HepG2 (cell line): ENCODE data around the gene ADIPOR1. TPM values are rescaled to one million over a fixed set of nuclear protein-coding genes. Genes with fewer than 3 reads are reported as not detected.
A peak's percentile ranks its signal among the peaks of the same experiment; 100 is the strongest.

Source experiments
- KLF11 ChIP-seq: IDR thresholded peaks from 2 replicates; pipeline ENCODE4 v1.6.1; 2016; ENCODE audit warnings: missing compliant biosample characterization
- KMT2B ChIP-seq: IDR thresholded peaks from 2 replicates; pipeline ENCODE4 v1.6.1; 2016; ENCODE audit warnings: missing genetic modification reagents, missing compliant biosample characterization
- MIXL1 ChIP-seq: IDR thresholded peaks from 2 replicates; pipeline ENCODE4 v1.6.1; 2016
- PHF20 ChIP-seq: sonication (generic); formaldehyde crosslinking; IDR thresholded peaks from 2 replicates; pipeline ENCODE4 v1.5.0; 2020; ENCODE audit warnings: mild to moderate bottlenecking, missing genetic modification reagents
- PITX1 ChIP-seq: sonication (generic); formaldehyde crosslinking; IDR thresholded peaks from 2 replicates; pipeline ENCODE4 v1.5.1; 2020; ENCODE audit warnings: mild to moderate bottlenecking, missing genetic modification reagents
- POGZ ChIP-seq: sonication (generic); formaldehyde crosslinking; IDR thresholded peaks from 2 replicates; pipeline ENCODE4 v1.4.0; 2020; ENCODE audit warnings: mild to moderate bottlenecking, missing genetic modification reagents
- ZNF317 ChIP-seq: sonication (generic); formaldehyde crosslinking; IDR thresholded peaks from 2 replicates; pipeline ENCODE4 v1.5.0; 2020; ENCODE audit warnings: mild to moderate bottlenecking, missing genetic modification reagents
- ZNF383 ChIP-seq: sonication (generic); formaldehyde crosslinking; IDR thresholded peaks from 2 replicates; pipeline ENCODE4 v1.4.0; 2020; ENCODE audit warnings: missing genetic modification reagents, mild to moderate bottlenecking, borderline replicate concordance
- ZNF430 ChIP-seq: sonication (generic); formaldehyde crosslinking; IDR thresholded peaks from 2 replicates; pipeline ENCODE4 v1.9.0; 2021; ENCODE audit warnings: mild to moderate bottlenecking, missing genetic modification reagents
- ZSCAN20 ChIP-seq: sonication (generic); formaldehyde crosslinking; IDR thresholded peaks from 2 replicates; pipeline ENCODE4 v1.4.0; 2020; ENCODE audit warnings: missing genetic modification reagents, mild to moderate bottlenecking, borderline replicate concordance
- polyA plus RNA-seq, 8 experiments: library from polyadenylated mRNA; depleted of rRNA in 3 of 8; stranded (reverse) in 7 of 8; unstranded in 1 of 8; fragments of >200 nt; fragmentation: Illumina TruSeq in 4 of 8; extraction: Trizol in 4 of 8; gene quantifications; 2 replicates each; pipeline versions ENCODE4 v1.2.1 to v1.2.3, GENCODE V29; 2011 to 2016; ENCODE audit warnings: low read depth in 4 of 8, missing spikeins in 1 of 8, mixed read lengths in 1 of 8; ENCODE audit not compliant: insufficient read depth in 1 of 8
- total RNA-seq, 5 experiments: library from RNA; depleted of rRNA; stranded (reverse); fragments of >200 nt; fragmentation: Illumina TruSeq; extraction: Trizol; gene quantifications; 2 replicates each; pipeline ENCODE4 v1.2.3, GENCODE V29; 2016; ENCODE audit warnings: low read depth in 1 of 5
- TF ChIP-seq, protein P1 (sequence below): IDR thresholded peaks from 2 replicates; pipeline ENCODE4 v1.6.1; 2016; ENCODE audit warnings: missing compliant biosample characterization, missing genetic modification reagents, borderline replicate concordance
- TF ChIP-seq, protein P2 (sequence below): sonication (generic); formaldehyde crosslinking; IDR thresholded peaks from 2 replicates; pipeline ENCODE4 v1.9.0; 2021; ENCODE audit warnings: mild to moderate bottlenecking, missing genetic modification reagents
- TF ChIP-seq, protein P3 (sequence below): sonication (generic); formaldehyde crosslinking; IDR thresholded peaks from 2 replicates; pipeline ENCODE4 v1.5.0; 2020; ENCODE audit warnings: missing genetic modification reagents

Gene ADIPOR1
- total and polyA plus RNA-seq, 2 of the 13 experiments (the other 11 are each of a cell fraction or from before 2014, with no cell fraction given): 60.0 to 141 TPM

DNA sequence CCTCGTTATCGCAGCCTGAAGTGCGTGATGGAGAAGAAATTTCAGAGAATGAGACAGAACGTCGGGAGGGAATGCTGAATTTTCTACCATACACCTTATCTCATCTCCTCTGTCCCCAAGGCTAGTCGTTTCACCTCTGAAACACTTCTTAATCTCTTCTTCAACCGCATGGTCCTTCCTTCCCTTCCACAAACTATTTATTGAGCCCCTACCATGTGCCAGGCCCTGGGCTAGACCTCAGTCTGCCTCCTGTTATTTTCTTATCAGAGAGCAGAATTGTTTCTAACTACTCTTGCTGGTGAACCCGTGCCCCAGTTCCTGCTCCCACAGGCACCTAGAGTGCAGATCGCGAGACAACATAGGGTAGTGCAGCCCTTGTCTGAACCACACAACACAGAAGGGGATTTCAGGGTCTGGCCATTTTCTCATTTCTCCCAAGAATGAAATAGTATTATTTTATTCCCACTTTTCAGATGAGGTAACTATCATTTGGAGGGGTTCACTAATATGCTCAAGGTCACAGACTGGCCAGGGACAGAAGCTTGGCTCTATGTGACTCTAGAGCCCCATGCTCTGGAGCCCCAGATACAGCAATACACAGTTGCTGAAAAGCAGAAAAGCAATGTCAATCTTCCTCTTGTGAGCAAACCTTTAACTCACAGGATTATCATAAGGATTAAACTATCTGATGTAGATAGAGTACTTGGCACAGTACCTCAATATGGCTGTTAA lies 598 bp upstream of the ADIPOR1 start (continued):
- TF ChIP-seq ZNF383 (CRISPR knock-in tag): no peak
- TF ChIP-seq POGZ: peak; percentile 7; the same call in 1 of the 2 replicates
- TF ChIP-seq MIXL1 (CRISPR knock-in tag): 0 out of 2 replicates have a peak, but pooled peaks have one; percentile 1
- no peak for TF ChIP-seq ZSCAN20 (CRISPR knock-in tag)
- 0 out of 2 replicates have a peak, but pooled peaks have one; percentile 6 for TF ChIP-seq KMT2B
- TF ChIP-seq ZNF317 (CRISPR knock-in tag): no peak
- 0 out of 2 replicates have a peak, but pooled peaks have one; percentile 5 for TF ChIP-seq KLF11
- peak; percentile 39; the same call in 1 of the 2 replicates for TF ChIP-seq PITX1 (CRISPR knock-in tag)
- TF ChIP-seq, protein P1, sequence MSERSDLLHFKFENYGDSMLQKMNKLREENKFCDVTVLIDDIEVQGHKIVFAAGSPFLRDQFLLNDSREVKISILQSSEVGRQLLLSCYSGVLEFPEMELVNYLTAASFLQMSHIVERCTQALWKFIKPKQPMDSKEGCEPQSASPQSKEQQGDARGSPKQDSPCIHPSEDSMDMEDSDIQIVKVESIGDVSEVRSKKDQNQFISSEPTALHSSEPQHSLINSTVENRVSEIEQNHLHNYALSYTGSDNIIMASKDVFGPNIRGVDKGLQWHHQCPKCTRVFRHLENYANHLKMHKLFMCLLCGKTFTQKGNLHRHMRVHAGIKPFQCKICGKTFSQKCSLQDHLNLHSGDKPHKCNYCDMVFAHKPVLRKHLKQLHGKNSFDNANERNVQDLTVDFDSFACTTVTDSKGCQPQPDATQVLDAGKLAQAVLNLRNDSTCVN (CRISPR knock-in tag): peak; percentile 96
- peak; percentile 24; the same call in 1 of the 2 replicates for TF ChIP-seq ZNF430 (CRISPR knock-in tag)
- TF ChIP-seq, protein P2, sequence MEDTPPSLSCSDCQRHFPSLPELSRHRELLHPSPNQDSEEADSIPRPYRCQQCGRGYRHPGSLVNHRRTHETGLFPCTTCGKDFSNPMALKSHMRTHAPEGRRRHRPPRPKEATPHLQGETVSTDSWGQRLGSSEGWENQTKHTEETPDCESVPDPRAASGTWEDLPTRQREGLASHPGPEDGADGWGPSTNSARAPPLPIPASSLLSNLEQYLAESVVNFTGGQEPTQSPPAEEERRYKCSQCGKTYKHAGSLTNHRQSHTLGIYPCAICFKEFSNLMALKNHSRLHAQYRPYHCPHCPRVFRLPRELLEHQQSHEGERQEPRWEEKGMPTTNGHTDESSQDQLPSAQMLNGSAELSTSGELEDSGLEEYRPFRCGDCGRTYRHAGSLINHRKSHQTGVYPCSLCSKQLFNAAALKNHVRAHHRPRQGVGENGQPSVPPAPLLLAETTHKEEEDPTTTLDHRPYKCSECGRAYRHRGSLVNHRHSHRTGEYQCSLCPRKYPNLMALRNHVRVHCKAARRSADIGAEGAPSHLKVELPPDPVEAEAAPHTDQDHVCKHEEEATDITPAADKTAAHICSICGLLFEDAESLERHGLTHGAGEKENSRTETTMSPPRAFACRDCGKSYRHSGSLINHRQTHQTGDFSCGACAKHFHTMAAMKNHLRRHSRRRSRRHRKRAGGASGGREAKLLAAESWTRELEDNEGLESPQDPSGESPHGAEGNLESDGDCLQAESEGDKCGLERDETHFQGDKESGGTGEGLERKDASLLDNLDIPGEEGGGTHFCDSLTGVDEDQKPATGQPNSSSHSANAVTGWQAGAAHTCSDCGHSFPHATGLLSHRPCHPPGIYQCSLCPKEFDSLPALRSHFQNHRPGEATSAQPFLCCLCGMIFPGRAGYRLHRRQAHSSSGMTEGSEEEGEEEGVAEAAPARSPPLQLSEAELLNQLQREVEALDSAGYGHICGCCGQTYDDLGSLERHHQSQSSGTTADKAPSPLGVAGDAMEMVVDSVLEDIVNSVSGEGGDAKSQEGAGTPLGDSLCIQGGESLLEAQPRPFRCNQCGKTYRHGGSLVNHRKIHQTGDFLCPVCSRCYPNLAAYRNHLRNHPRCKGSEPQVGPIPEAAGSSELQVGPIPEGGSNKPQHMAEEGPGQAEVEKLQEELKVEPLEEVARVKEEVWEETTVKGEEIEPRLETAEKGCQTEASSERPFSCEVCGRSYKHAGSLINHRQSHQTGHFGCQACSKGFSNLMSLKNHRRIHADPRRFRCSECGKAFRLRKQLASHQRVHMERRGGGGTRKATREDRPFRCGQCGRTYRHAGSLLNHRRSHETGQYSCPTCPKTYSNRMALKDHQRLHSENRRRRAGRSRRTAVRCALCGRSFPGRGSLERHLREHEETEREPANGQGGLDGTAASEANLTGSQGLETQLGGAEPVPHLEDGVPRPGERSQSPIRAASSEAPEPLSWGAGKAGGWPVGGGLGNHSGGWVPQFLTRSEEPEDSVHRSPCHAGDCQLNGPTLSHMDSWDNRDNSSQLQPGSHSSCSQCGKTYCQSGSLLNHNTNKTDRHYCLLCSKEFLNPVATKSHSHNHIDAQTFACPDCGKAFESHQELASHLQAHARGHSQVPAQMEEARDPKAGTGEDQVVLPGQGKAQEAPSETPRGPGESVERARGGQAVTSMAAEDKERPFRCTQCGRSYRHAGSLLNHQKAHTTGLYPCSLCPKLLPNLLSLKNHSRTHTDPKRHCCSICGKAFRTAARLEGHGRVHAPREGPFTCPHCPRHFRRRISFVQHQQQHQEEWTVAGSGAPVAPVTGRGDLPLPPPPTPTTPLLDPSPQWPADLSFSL (CRISPR knock-in tag): 0 out of 2 replicates have a peak, but pooled peaks have one; percentile 41
- 0 out of 2 replicates have a peak, but pooled peaks have one; percentile 1 for TF ChIP-seq PHF20 (CRISPR knock-in tag)
- TF ChIP-seq, protein P3, sequence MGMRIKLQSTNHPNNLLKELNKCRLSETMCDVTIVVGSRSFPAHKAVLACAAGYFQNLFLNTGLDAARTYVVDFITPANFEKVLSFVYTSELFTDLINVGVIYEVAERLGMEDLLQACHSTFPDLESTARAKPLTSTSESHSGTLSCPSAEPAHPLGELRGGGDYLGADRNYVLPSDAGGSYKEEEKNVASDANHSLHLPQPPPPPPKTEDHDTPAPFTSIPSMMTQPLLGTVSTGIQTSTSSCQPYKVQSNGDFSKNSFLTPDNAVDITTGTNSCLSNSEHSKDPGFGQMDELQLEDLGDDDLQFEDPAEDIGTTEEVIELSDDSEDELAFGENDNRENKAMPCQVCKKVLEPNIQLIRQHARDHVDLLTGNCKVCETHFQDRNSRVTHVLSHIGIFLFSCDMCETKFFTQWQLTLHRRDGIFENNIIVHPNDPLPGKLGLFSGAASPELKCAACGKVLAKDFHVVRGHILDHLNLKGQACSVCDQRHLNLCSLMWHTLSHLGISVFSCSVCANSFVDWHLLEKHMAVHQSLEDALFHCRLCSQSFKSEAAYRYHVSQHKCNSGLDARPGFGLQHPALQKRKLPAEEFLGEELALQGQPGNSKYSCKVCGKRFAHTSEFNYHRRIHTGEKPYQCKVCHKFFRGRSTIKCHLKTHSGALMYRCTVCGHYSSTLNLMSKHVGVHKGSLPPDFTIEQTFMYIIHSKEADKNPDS (CRISPR knock-in tag): 0 out of 2 replicates have a peak, but pooled peaks have one; percentile 22
